Germinal center (tissue), 1 donor: ENCODE results near the gene CALD1.

Experiments
- DNase-seq: peaks from one replicate; pipeline ENCODE4 v3.0.0; 2012; ENCODE audit warnings: mixed read lengths, low spot score

Gene CALD1

GRCh38 chr7:134926396-134926795, 147.0 kb downstream of the CALD1 start:
- no peak for DNase-seq

- DNase-seq: no peak
These were observed 147.6 kb downstream of the CALD1 start for GRCh38 chr7:134927076-134927475.

- no peak for DNase-seq
These were observed 148.3 kb downstream of the CALD1 start for GRCh38 chr7:134927723-134928122.

GRCh38 chr7:134928554-134928953, 149.1 kb downstream of the CALD1 start:
- no peak for DNase-seq

- no peak for DNase-seq
These were observed 152.1 kb downstream of the CALD1 start for GRCh38 chr7:134931487-134931886.

- peak; percentile 24 for DNase-seq
These were observed 153.4 kb downstream of the CALD1 start for GRCh38 chr7:134932707-134933370.

GRCh38 chr7:134933460-134934068, 154.1 kb downstream of the CALD1 start:
- no peak for DNase-seq

GRCh38 chr7:134935701-134936100, 156.3 kb downstream of the CALD1 start:
- DNase-seq: no peak

GRCh38 chr7:134936893-134937510, 157.6 kb downstream of the CALD1 start:
- no peak for DNase-seq

GRCh38 chr7:134938141-134938540, 158.7 kb downstream of the CALD1 start:
- DNase-seq: no peak

- DNase-seq: no peak
These were observed 159.7 kb downstream of the CALD1 start for GRCh38 chr7:134939136-134939535.

GRCh38 chr7:134940729-134941128, 161.3 kb downstream of the CALD1 start:
- no peak for DNase-seq

- no peak for DNase-seq
These were observed 161.9 kb downstream of the CALD1 start for GRCh38 chr7:134941185-134941900.

- no peak for DNase-seq
These were observed 162.5 kb downstream of the CALD1 start for GRCh38 chr7:134941952-134942351.

- no peak for DNase-seq
These were observed 163.4 kb downstream of the CALD1 start for GRCh38 chr7:134942690-134943466.

GRCh38 chr7:134943785-134944400, 164.5 kb downstream of the CALD1 start:
- no peak for DNase-seq

GRCh38 chr7:134945691-134946090, 166.3 kb downstream of the CALD1 start:
- no peak for DNase-seq

- DNase-seq: no peak
These were observed 166.8 kb downstream of the CALD1 start for GRCh38 chr7:134946260-134946659.

- no peak for DNase-seq
These were observed 167.9 kb downstream of the CALD1 start for GRCh38 chr7:134947329-134947728.

GRCh38 chr7:134947831-134948230, 168.4 kb downstream of the CALD1 start:
- no peak for DNase-seq

GRCh38 chr7:134948246-134948645, 168.8 kb downstream of the CALD1 start:
- DNase-seq: no peak

GRCh38 chr7:134948736-134949135, 169.3 kb downstream of the CALD1 start:
- no peak for DNase-seq
